K562 (cell line): Measurements from ENCODE around the gene CNPY2. TPM values are rescaled to one million over a fixed set of nuclear protein-coding genes. Genes with fewer than 3 reads are reported as not detected.

Experiments
- ARID3A ChIP-seq: IDR thresholded peaks from 2 replicates; pipeline ENCODE4 v1.6.1; 2012; ENCODE audit warnings: low read depth, low read length, improper control_type of control experiment, borderline replicate concordance
- CREM ChIP-seq: IDR thresholded peaks from 2 replicates; pipeline ENCODE4 v1.6.1; 2014; ENCODE audit warnings: antibody characterized with exemption, low read depth
- FOXK2 ChIP-seq, 2 experiments: fragments of 450-650 bp; IDR thresholded peaks in 1 of 2; conservative IDR thresholded peaks in 1 of 2; 2 replicates each; pipeline ENCODE4 v1.6.1; 2016; ENCODE audit warnings: low read depth in 2 of 2, mild to moderate bottlenecking in 1 of 2
- GATAD2A ChIP-seq: fragments of 450-650 bp; IDR thresholded peaks from 2 replicates; pipeline ENCODE4 v1.6.1; 2017
- HNRNPUL1 ChIP-seq: fragments of 200-400 bp; formaldehyde crosslinking; IDR thresholded peaks from 2 replicates; pipeline ENCODE4 v1.6.1; 2017; ENCODE audit warnings: low read length
- MECOM ChIP-seq: fragments of 250-450 bp; sonication (Bioruptor Pico); IDR thresholded peaks from 2 replicates; pipeline ENCODE4 v1.8.0; 2022; ENCODE audit warnings: inconsistent platforms
- POLR2G ChIP-seq: fragments of 200-400 bp; formaldehyde crosslinking; IDR thresholded peaks from 2 replicates; pipeline ENCODE4 v1.6.1; 2017; ENCODE audit warnings: low read depth, mild to moderate bottlenecking, antibody characterized with exemption, low read length, moderate library complexity
- SLC30A9 ChIP-seq: fragments of 250-450 bp; sonication (Bioruptor Pico); IDR thresholded peaks from 2 replicates; pipeline ENCODE4 v1.8.0; 2022; ENCODE audit warnings: mild to moderate bottlenecking, moderate library complexity
- SNRNP70 ChIP-seq: fragments of 200-400 bp; formaldehyde crosslinking; optimal IDR thresholded peaks from 2 replicates; pipeline ENCODE3; 2017; ENCODE audit warnings: low read depth, low read length
- ZBTB40 ChIP-seq, 2 experiments: fragments of 450-650 bp in 1 of 2; sonication (generic) in 1 of 2; formaldehyde crosslinking in 1 of 2; IDR thresholded peaks; 2 replicates each; pipeline versions ENCODE4 v1.7.1 to v1.9.0; 2016 to 2022; ENCODE audit warnings: inconsistent platforms in 1 of 2, mild to moderate bottlenecking in 1 of 2, missing genetic modification reagents in 1 of 2
- ZNF133 ChIP-seq: fragments of 250-450 bp; sonication (Bioruptor Pico); IDR thresholded peaks from 2 replicates; pipeline ENCODE4 v1.4.0; 2020; ENCODE audit warnings: mild to moderate bottlenecking
- ZNF561 ChIP-seq: fragments of 450-650 bp; formaldehyde crosslinking; conservative IDR thresholded peaks from 2 replicates; pipeline ENCODE4 v1.4.0; 2020; ENCODE audit warnings: mild to moderate bottlenecking, moderate library complexity
- ZSCAN32 ChIP-seq: fragments of 450-650 bp; formaldehyde crosslinking; IDR thresholded peaks from 2 replicates; pipeline ENCODE4 v1.4.0; 2020; ENCODE audit warnings: mild to moderate bottlenecking, moderate library complexity
- polyA plus RNA-seq, 8 experiments: library from polyadenylated mRNA; depleted of rRNA in 4 of 8; stranded (reverse) in 5 of 8; unstranded in 3 of 8; fragments of >200 nt; fragmentation: Nextera tagmentation in 2 of 8; fragmentation: Illumina TruSeq in 1 of 8; extraction: Ambion mirVana in 2 of 8; extraction: Trizol in 1 of 8; gene quantifications; 2 replicates each; pipeline versions ENCODE4 v1.2.1 to v1.2.3, GENCODE V29; 2011 to 2014; ENCODE audit warnings: inconsistent platforms in 1 of 8, missing spikeins in 1 of 8
- total RNA-seq, 7 experiments: library from RNA; depleted of rRNA in 6 of 7; stranded (reverse); fragments of >200 nt in 6 of 7; fragmentation: Illumina TruSeq in 2 of 7; extraction: Trizol in 2 of 7; gene quantifications; 2 replicates each; pipeline versions ENCODE4 v1.2.1 to v1.2.3, GENCODE V29; 2011 to 2021; ENCODE audit warnings: low replicate concordance in 1 of 7
- TF ChIP-seq, protein P1 (sequence below): fragments of 450-650 bp; IDR thresholded peaks from 2 replicates; pipeline ENCODE4 v1.6.1; 2014; ENCODE audit warnings: low read depth, mild to moderate bottlenecking, moderate library complexity, borderline replicate concordance

Gene CNPY2
- total and polyA plus RNA-seq, 9 of the 15 experiments (the other 6 are each of a cell fraction or from before 2014, with no cell fraction given) = 33.8 to 190 (median 138) TPM

DNA sequence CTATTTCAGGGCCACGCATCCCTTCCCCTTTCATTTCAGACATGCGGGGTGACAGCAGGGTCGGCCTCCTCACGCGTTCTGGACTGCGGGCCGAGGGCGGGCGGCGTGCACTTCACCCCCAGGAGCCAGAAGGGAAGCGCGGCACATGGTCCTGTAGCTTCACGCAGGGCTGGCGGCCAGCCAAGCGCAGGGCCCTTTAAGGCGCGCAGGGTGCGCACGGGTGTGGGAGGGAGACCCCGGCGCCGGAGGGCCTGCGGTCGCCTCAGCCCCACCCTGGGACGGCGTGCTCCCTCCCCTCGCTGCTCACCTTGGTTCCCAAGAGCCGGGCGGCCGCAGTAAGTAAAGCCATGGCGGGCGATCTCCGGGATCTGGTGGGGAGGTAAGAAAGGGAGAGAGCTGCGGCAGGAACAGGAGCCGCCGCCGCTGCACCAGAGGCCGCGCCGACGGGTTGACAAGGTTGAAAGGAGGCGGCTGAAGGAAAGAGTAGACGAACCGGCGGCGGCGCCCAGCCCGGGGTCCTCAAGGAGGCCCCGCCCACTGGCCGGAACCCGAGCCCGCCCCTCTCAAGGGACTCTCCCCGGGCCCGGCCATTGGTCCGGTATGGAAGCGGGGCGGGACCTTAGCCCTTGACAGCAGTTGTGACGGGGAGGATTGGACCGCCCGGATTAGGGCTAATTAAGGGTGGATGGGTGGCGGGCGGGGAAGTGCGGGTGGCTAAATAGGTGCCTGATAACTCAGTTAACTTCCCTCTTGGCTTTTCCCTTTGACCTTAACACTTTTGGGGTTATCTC lies 15.7 kb downstream of the CNPY2 start, which contains the start of gene CS (continued):
- TF ChIP-seq ZBTB40 (IDR thresholded peaks at IDR 0.05) (0 out of 2 replicates have a peak, but pooled peaks have one; percentile 18), ZBTB40 (CRISPR knock-in tag; IDR thresholded peaks at IDR 0.05) (no peak), ZSCAN32 (CRISPR knock-in tag) (no peak), GATAD2A (no peak), ZNF561 (CRISPR knock-in tag) (no peak), SLC30A9 (no peak), ARID3A (no peak), SNRNP70 (no peak), ZNF133 (CRISPR knock-in tag) (no peak), HNRNPUL1 (no peak), CREM (peak; percentile 54; the same call in 1 of the 2 replicates), MECOM (CRISPR knock-in tag) (no peak), POLR2G (peak; percentile 97), FOXK2 (conservative IDR thresholded peaks at IDR 0.05 in 1 of 2, IDR thresholded peaks at IDR 0.05 in 1 of 2; ENCODE audit: low read depth in 2 of 2) (peak in 1 of 2 experiments; percentile 22; a peak in 2 of 4 replicates)
- TF ChIP-seq, protein P1, sequence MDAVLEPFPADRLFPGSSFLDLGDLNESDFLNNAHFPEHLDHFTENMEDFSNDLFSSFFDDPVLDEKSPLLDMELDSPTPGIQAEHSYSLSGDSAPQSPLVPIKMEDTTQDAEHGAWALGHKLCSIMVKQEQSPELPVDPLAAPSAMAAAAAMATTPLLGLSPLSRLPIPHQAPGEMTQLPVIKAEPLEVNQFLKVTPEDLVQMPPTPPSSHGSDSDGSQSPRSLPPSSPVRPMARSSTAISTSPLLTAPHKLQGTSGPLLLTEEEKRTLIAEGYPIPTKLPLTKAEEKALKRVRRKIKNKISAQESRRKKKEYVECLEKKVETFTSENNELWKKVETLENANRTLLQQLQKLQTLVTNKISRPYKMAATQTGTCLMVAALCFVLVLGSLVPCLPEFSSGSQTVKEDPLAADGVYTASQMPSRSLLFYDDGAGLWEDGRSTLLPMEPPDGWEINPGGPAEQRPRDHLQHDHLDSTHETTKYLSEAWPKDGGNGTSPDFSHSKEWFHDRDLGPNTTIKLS = no peak
